H1 (cell line): ENCODE data around the gene MYRF. TPM values are rescaled to one million over a fixed set of nuclear protein-coding genes. Genes with fewer than 3 reads are reported as not detected.

Source experiments
- CBX5 ChIP-seq: fragments of 300-800, 300-1000 bp; sonication (generic); IDR thresholded peaks from 2 replicates; pipeline ENCODE4 v1.7.1; 2016; ENCODE audit warnings: antibody characterized with exemption, low read length, low read depth
- JUND ChIP-seq: IDR thresholded peaks from 2 replicates; pipeline ENCODE4 v1.6.1; 2011; ENCODE audit warnings: mild to moderate bottlenecking, improper control_type of control experiment, low read length
- MAX ChIP-seq: IDR thresholded peaks from 2 replicates; pipeline ENCODE4 v1.6.1; 2012; ENCODE audit warnings: inconsistent platforms
- SIN3A ChIP-seq, 2 experiments: IDR thresholded peaks in 1 of 2; conservative IDR thresholded peaks in 1 of 2; 2 replicates each; pipeline ENCODE4 v1.6.1; 2011 to 2012; ENCODE audit warnings: low read length in 2 of 2, improper control_type of control experiment in 1 of 2, low read depth in 1 of 2, mild to moderate bottlenecking in 1 of 2
- SP1 ChIP-seq: IDR thresholded peaks from 2 replicates; pipeline ENCODE4 v1.6.1; 2011; ENCODE audit warnings: low read depth, low read length
- ZNF274 ChIP-seq: IDR thresholded peaks from 2 replicates; pipeline ENCODE4 v1.7.0; 2012; ENCODE audit warnings: low read length, borderline replicate concordance; ENCODE audit errors: extremely low read depth
- polyA plus RNA-seq, 7 experiments: library from polyadenylated mRNA; depleted of rRNA in 3 of 7; stranded (reverse) in 5 of 7; unstranded in 2 of 7; fragments of >200 nt in 5 of 7; fragments of 200-250 nt in 2 of 7; gene quantifications; 1 replicate in 5 of 7; 2 replicates in 1 of 7; 4 replicates in 1 of 7; pipeline versions ENCODE4 v1.2.1 to v1.2.3, GENCODE V29; 2011 to 2013; ENCODE audit warnings: missing spikeins in 2 of 7, mixed read lengths in 2 of 7
- total RNA-seq: library from RNA; stranded (reverse); fragmentation: NEBNext Ultra II Directional; extraction: Animal tissue kit (Norgen Biotek cat#: 25700); gene quantifications from 2 replicates; pipeline ENCODE4 v1.2.1, GENCODE V29; 2021

MYRF gene
- total and polyA plus RNA-seq, 2 of the 8 experiments (the other 6 are each of a cell fraction or from before 2014, with no cell fraction given): 6.0 to 6.1 TPM

- no peak for TF ChIP-seq CBX5
- no peak for TF ChIP-seq MAX
- TF ChIP-seq ZNF274: no peak
- no peak for TF ChIP-seq JUND
- no peak for TF ChIP-seq SIN3A (conservative IDR thresholded peaks at IDR 0.05 in 1 of 2, IDR thresholded peaks at IDR 0.05 in 1 of 2; ENCODE audit: low read depth in 1 of 2, low read length in 2 of 2)
- no peak for TF ChIP-seq SP1
These were observed 38.5 kb upstream of the MYRF start (continued) for GRCh38 chr11:61713906-61714305.
